ENCODE data around the gene FAT3.

Gene FAT3

GRCh38 chr11:92224407-92225124 lies at the start of gene FAT3:
FAT3 (plus strand) TSS chr11:92224818; CDS start chr11:92352113, 127,295 bp downstream.
- no peak for DNase-seq

DNA sequence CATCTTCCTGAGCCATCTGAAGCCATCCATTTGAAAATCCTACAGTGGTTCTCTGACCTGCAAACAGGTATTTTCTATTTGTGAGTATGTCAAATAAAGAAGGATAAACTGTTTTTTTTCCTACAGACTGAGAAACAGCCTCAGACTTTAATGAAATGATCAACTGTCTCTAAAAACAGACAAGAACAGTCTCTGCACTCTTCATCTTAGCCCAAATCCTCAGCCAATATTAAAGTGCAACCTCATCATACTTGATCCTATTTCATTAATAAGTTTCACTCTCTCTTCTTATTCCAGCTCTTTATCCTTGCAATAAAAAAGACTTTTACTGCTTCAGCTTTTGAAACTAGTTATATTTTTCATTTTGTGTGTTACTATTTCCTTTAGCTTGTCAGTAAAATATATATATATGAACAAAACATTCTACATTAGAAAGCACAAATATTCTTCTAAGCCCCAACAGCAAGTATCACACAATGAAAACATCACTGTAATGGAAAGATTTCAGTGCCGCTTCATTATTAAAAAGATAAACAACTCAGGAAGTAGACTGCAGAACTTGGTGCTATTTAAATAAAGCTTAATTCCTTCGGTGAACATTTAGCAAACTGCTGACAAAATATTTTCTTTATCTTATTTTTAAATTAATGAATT lies 45.5 kb upstream of the FAT3 start:
- no peak for DNase-seq

DNA sequence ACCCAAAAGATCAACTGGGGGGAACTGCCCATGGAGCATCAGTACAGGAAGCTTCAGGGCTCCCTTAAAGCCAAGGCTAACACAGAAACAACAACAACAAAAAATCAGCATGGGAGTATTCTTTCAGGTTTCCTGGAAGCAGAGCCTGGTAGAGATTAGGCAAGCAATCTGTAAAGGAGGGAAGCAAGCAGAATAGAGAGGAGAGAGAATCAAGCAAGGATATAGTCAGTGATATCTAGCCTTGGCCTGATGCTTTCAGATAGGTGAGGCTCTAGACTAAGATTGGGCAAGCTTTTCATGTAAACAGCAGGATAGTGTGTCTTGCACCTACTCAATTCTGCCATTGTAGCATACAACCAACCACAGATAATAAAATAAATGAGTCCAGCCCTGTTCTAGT lies 44.4 kb upstream of the FAT3 start:
- no peak for DNase-seq

- no peak for DNase-seq
Observed at GRCh38 chr11:92180664-92181251, 43.9 kb upstream of the FAT3 start.

DNA sequence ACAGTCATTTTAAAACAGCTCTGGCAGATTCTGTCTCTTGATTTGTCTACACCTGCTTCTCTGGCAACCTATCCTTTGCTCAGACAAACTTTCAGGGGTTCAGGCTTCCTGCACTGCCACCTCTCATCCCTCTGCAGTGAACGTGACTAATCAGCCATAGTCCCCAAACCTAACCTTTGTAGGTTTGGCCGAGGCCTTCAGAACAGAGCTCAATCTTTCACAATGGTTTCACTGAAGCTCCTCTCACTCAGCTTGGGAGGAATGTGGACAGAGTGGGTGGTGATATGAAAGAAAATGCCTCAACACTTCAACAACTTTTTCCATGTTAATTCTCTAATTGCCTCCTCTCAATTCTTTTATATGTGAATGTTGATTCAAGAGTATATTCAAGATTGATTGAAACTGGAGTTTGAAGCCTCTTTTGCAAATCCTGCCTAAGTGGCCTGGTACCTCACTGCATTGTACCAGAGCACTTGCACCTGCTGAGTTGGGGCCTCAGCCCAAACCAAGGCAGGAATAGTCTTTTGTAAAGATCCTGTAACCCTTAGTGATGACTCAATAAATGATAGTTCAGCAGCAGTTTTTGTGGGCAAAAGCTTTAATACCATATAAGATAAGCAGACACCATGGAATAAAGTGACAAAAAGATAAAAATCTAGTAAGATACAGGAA lies 33.9 kb upstream of the FAT3 start:
- no peak for DNase-seq

GRCh38 chr11:92192141-92192540 lies 32.5 kb upstream of the FAT3 start:
- no peak for DNase-seq

GRCh38 chr11:92198268-92198667 lies 26.4 kb upstream of the FAT3 start:
- no peak for DNase-seq

DNA sequence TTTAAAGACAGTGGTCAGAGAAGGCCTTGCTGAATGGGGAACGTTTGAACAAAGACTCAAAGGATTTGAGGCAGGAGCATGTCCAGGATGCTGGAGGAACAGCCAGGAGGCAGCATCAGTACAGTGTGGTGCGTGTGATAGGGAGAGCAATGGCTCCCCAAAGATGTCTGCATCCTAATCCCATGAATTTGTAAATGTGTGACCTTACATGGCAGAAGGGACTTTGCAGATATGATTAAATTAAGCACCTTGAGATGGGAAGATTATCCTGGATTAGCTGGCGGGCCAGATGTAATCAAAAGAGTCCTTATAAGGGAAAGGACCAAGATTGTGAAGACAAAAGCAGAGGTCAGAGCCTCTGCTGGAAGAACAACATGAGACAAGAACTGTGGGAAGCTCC lies 24.6 kb upstream of the FAT3 start:
- DNase-seq = no peak

GRCh38 chr11:92204731-92205130 lies 19.9 kb upstream of the FAT3 start:
- DNase-seq = no peak

DNA sequence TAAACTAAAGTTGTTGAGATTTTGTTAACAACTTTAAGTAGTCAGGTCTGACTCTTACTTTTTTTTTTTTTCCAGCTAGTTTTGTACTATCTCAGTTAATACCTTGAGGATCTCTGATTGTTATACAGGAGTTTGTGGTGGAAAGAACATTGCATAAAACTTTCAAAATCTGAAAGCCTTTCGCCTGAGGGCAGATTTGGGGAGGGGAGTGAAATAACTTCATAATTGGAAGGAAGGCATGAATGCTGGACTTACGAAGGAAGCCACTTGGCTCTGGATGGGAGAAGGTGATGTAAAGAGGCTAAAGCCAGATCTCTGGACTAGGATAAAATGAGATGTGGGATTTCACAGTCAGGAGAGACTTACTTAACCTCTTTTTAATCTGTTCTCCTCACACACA lies 18.2 kb upstream of the FAT3 start:
- DNase-seq = no peak

DNA sequence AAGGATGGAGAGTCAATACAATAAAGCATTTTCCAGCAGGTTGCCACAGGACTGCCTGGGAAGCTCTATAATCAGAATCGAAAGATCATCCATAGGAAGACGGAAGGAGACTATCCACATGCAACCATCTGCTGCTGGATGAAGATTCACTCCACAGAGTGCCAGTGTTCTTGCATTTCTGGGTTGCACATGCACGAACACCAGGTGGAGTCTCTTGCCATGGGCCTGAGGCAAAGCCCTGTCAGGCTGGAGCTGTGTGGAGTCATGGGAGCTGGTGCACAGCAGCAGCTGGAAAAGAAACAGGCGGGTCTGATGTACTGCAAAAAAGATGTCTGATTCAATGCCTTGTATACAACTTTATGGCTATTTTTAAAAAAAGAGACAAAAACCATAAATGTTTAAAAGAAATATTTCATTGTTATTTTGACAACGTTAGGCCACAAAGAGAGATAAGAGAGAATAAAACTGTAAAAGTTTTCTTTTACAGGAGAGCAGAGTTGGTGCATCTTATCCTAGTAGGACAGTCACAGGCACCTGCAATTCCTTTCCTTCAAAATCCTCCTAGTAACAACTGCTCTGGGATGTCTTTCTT lies 12.9 kb upstream of the FAT3 start:
- DNase-seq = no peak

GRCh38 chr11:92212530-92212929 lies 12.1 kb upstream of the FAT3 start:
- no peak for DNase-seq

DNA sequence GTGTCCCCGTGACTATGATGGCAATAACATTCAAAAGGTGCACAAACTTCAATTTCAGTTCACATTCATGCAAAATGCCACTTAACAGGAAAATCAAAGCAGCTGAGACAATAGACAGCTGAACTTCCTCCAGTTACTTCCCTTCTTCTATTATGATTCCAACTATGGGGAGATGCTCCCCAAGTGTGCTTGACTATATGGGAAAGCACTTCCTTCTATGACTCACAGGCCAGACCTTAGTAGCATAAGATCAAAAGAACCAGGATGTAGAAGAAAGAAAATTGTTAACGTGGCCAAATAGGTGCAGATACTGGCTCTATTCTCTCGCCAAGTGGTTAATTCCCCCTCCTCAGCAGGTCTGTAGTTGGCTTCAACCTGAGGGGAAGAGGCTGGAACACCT lies 7.8 kb upstream of the FAT3 start:
- DNase-seq = no peak

- DNase-seq = no peak
Observed at GRCh38 chr11:92219476-92219875, 5.1 kb upstream of the FAT3 start.

DNA sequence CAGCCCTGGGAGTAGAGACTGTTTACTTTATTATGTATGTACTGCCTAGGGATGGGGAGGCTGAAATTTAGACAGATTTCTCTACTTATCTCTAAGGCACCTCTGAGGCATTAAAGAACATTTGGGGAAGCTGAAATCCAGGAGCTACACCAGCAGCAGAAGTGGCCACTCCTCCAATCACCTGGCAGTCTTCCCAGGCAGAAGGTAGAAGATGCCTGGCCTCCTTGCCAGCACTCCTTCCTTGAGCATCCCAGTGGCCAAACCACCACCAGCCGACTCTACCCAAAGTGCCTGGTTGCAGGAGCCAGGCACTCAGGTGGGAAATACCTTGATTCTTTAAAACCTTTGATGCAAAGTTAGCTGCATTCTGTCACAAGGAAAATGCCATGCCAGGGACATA lies 1.9 kb upstream of the FAT3 start:
- DNase-seq = no peak

DNA sequence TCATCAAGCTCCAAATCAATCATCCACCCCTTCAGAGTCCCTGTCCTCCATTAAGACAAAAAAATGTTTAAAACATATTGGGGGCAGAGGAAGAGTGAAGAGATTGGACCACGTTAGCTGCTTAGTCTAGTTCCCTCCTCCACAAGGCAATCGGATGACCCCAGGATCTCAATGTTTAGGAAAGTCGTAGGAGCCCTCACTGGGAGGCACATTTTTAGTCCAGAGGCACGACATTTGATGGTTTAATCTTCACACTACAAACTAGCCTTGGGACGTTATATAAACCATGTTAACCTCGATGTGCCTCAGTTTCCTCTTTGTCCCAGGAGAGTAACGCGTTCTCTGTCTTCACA lies 588 bp upstream of the FAT3 start:
- DNase-seq = no peak

GRCh38 chr11:92225125-92225567 lies 528 bp downstream of the FAT3 start:
- no peak for DNase-seq

DNA sequence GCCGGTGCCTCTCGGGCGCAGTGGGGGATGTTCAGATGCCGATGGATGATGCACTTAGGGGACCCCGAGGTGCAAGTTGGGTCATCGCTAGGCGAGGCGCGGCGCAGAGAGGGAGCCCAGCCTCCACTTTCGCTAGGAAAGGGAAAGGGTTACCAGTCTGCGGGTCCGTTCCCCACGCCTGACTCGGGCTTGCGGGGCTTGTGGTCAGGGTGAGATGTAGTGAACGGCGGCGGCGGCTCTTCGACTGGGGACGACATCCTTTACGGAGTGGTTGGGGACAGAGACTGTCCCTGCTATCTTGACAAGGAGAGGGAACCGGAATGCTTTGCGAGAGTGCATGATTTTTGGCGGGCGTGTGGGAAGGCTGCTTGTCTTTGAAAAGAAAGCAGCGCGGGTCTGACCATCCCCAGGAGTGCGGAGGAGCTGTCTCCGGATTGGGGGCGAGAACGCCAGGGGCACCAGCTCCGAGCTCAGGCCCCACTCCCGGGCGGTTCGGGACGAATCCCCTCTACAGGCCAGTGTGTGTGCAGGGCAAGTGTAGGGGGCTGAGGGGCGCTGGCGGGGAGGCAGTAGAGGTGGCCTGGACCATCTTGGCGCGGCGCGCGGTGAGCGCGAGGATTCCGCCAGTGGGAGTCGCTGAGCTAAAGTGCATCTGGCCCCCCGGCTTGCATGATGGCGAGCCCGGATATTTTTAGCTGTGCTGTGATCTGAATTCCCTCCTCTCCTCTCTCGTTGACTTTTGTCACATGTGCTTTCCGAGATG lies 1.1 kb downstream of the FAT3 start:
- DNase-seq = no peak

- no peak for DNase-seq
Observed at GRCh38 chr11:92226331-92227229, 2.0 kb downstream of the FAT3 start.

DNA sequence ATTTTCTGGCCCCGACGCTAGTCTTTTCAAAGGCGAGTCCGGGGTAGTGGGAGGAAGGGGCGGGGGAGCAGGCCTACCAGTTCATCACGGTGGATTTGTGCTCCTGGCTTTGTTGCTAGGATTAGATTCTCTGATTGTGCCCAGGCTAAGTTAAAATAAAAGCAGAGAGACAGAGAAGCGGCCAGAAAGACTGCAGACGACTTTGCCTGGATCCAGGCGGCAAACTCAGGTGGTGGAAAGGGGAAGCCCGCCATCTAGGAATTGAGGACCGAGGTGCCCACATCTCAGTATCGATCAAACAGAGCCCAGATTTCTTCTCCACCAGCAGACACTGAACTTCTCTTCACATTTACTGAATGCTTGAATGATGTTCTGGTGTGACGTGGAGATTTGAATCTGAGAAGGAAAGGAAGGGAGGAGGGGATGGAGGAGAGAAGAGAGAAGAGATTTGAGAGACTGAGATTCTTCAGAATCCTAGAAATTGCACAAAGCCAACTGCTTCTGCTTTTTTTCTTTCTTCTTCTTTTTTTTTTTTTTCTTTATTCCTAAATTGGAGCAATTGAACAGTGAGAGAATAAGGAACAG lies 2.7 kb downstream of the FAT3 start:
- DNase-seq = no peak

Data from CD4-positive, alpha-beta T cell treated with Interferon alpha-2 for 1 hour (primary cell).